DMS153 (cell line): ENCODE results near the gene TAS2R40.

Source experiments
- DNase-seq: peaks from one replicate; lab custom pipeline; 2025; lab: John Stamatoyannopoulos, UW

Gene TAS2R40

DNA sequence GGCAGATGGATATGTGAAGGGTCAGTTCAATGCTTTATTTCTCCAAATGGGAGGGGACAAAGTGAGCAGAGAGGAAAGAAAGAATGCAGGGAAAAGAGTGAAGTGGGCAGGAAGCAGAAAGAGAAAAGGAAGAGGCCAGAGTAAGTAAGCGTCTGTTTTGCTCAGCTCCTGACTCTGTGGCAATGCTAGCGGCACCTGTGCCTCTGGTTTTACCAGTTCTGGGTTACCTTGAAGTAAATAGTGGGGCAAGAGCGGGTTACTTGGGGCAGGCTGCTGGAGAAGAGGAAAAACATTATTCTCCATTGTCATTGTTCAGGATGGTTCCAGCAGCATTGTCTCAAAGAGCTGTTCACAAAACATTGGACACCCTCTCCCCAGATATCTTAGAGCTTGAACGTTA, 1.9 kb downstream of the TAS2R40 start:
- no peak for DNase-seq

DNA sequence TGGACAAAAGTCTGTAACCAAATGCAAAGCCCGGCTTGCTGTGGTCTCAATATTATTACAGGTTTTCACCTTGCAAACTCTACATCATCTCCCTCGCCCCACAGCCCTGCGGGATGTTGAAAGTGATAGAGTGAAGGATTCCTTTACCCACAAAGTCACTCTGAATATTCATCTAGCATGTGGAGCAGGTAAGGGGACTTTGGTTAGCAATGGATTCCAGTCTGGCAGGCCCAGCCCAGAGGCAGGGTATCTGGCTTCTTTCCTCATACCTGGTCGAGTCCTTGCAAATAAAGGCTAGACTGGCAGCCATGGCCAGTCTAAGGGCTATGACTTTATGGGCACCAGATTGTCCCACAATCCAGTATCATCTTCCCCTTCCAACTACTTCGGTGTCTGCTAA, 3.2 kb downstream of the TAS2R40 start:
- DNase-seq = no peak

DNA sequence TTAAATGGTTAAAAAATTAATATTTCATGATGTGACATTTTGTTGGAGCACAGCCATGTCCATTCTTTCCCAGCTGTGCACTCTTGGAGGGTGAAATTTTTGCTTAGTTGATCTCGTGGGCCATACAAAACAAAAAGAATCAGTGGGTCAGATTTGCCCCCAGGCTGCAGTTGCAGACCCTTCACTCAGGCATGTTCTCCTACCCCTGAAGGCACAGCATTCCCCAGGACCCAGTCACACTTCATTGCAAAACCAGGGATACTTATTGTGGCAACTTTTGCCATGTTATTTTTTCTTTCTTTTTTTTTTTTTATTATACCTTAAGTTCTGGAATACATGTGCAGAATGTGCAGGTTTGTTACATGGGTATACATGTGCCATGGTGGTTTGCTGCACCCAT, 6.0 kb downstream of the TAS2R40 start:
- DNase-seq = no peak

GRCh38 chr7:143229054-143229790, 7.4 kb downstream of the TAS2R40 start:
- peak; percentile 28 for DNase-seq

DNA sequence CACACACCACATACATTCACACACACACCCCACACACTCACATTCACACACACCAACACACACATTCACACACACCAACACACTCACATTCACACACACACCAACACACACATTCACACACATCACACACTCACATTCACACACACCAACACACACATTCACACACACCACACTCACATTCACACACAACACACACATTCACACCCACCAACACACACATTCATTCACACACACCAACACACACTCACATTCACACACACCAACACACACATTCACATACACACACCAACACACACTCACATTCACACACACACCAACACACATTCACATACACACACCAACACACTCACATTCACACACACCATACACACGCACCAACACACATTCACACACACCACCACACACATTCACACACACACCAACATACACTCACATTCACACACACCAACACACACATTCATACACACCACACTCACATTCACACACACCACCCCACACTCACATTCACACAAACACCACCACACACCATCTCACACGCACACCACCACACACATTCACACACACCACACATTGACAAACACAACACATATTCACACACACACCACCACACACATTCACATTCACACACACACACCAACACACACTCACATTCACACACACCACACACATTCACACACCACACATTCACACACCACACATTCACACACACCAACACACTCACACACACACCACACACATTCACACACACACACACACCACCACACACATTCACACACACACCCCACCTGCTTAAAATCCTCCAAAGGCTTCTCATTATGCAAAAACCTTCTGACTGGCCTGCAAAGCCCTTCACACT, 9.0 kb downstream of the TAS2R40 start:
- no peak for DNase-seq

DNA sequence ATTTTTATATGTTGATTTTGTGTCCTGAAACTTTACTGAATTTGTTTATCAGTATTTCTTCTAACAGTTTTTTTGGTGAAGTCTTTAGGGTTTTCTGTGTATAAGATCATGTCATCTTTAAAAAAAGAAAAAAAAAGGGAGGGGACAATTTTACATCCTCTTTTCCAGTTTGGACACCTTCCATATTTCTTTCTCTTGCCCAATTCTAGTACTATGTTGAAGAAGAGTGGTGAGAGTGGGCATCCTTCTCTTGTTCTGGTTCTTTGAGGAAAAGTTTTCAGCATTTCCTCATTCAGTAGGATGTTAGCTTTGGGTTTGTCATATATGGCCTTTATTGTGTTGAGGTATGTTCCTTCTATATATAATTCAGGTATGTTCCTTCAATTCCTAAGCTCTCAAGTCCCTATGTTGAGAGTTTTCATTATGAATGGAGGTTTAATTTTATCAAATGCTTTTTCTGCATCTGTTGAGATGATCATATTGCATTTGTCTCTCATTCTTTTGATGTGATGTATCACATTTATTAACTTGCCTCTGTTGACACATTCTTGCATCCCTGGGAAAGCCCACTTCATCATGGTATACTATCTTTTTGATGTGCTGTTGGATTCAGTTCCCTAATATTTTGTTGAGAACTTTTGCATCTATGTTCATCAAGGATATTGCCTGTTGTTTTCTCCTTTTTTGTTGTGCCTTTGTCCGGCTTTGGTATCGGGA, 12.1 kb downstream of the TAS2R40 start:
- DNase-seq = no peak

- DNase-seq = no peak
Measured at GRCh38 chr7:143234533-143234875, 12.7 kb downstream of the TAS2R40 start.

- DNase-seq = no peak
Measured at GRCh38 chr7:143235561-143235960, 13.7 kb downstream of the TAS2R40 start.

- no peak for DNase-seq
Measured at GRCh38 chr7:143236408-143236990, 14.7 kb downstream of the TAS2R40 start.

GRCh38 chr7:143237366-143237765, 15.5 kb downstream of the TAS2R40 start:
- DNase-seq = no peak

GRCh38 chr7:143238289-143238980, 16.6 kb downstream of the TAS2R40 start:
- DNase-seq = no peak

DNA sequence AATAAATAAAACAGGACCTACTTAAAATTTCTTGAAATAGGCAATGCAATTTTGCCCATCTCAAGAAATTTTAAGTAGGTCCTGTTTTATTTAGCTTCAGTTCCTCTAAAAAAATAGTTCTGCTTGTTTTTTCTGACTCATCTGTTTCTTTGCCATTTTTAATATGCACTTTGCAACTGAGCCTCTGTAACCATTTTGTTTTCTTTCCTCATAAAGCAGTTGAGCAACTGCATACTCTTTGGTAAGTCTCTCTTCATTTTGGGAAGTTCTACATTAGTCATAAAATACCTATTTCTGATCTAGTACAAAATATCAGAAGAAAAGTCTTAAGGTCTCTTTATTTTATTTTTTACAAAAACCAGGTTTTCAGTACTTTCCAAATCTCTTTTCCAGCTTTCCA, 18.0 kb downstream of the TAS2R40 start:
- no peak for DNase-seq

- DNase-seq = peak; percentile 66
Measured at GRCh38 chr7:143240291-143241168, 18.7 kb downstream of the TAS2R40 start.

GRCh38 chr7:143242306-143242705, 20.5 kb downstream of the TAS2R40 start:
- no peak for DNase-seq

GRCh38 chr7:143243111-143243510, 21.3 kb downstream of the TAS2R40 start:
- DNase-seq = no peak

- no peak for DNase-seq
Measured at GRCh38 chr7:143243614-143244013, 21.8 kb downstream of the TAS2R40 start.

DNA sequence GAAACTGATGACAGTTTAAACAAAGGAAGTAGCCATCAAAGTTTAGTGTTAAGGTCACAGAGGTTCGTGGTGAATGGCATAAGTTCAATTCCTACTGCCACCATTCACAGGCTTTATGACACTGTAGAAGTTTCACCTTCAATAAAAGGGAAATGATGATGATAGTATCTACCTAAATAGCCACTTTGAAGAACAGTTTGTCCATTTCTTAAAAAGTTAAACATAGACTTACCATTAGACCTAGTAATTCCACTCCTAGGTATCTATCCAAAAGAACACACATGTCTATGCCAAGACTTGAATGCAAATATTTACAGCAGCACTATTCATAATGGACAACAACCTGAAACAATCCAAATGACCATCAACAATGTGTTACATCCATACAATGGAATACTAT, 22.5 kb downstream of the TAS2R40 start:
- no peak for DNase-seq

GRCh38 chr7:143245123-143245522, 23.3 kb downstream of the TAS2R40 start:
- DNase-seq = peak; percentile 34

GRCh38 chr7:143247372-143247771, 25.5 kb downstream of the TAS2R40 start:
- no peak for DNase-seq

DNA sequence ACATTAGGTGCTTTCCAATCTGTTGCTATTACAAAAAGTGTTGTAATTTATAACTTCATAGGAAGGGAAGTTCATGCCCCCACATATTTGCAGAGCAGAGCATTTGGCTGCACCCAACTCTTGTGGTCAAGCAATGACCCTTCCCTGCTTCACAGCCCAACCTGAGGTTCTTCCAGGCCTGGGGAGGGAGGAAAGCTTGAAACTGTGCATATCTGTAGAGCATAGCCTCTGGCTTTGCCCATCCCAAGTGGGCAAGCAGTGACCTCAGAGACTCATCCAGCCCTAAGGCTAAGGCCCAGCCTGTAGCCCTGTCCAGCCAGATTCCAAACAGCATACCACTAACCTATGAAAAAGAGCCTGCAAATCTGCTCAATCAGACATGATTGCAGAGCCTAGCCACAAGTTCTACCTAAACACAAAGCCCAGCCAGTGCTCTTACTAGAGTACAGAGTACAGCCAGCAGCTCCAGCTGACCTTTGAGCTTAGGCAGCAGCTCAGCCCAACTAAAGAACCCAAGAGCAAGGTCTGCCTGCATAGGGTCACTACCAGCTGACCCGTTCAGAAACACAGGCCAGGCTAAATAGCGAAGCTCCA, 27.0 kb downstream of the TAS2R40 start:
- no peak for DNase-seq
